Gastroesophageal sphincter (tissue), 3 donors: ENCODE results near the gene NRP1.

ENCODE experiments used
- EP300 ChIP-seq: sonication (generic); formaldehyde crosslinking; IDR thresholded peaks from one replicate; pipeline ENCODE4 v1.6.1; 2017; ENCODE audit warnings: antibody characterized with exemption, mild to moderate bottlenecking
- TF ChIP-seq, protein P1 (sequence below), 4 experiments: fragments of 200-600 bp in 2 of 4; fragments of 450-650 bp in 2 of 4; sonication (generic) in 1 of 4; IDR thresholded peaks; one replicate each; pipeline ENCODE4 v1.5.1; 2017 to 2019; ENCODE audit warnings: antibody characterized with exemption in 4 of 4, mild to moderate bottlenecking in 2 of 4, moderate library complexity in 2 of 4

DNA sequence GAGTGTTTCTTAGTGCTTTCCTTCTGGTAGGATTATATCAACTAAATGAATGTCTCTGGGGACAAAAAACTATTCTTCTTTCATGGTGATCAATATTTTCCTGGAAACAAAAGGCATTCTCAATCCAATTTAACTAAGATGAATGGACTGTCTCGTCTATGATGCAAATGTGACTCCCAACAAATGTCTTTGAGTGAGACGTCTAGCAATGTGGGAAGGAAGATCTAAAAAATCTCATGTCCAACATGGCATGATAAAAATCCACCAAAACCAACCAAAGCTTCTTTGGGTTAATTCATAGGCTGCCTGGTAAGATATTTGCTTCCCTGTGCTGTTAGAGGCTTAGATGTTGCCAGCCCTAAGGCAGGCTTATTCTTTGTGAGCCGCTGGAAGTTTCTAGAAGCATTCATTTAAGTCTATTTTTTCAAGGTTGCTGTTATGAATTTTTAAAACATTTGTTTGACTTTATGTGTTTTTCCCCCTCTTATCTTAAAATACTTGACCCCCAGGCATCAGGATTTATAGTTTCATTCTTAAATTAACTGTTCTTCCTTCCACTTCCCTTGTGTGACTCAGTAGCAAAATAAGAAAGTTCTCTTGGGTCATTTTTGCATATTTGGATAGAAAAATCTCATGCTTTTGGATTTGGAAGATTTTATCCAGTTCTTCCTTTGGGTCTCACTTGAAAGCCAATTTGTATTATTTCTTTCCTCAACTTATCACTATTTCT is 156.3 kb downstream of the NRP1 start:
- TF ChIP-seq, protein P1, sequence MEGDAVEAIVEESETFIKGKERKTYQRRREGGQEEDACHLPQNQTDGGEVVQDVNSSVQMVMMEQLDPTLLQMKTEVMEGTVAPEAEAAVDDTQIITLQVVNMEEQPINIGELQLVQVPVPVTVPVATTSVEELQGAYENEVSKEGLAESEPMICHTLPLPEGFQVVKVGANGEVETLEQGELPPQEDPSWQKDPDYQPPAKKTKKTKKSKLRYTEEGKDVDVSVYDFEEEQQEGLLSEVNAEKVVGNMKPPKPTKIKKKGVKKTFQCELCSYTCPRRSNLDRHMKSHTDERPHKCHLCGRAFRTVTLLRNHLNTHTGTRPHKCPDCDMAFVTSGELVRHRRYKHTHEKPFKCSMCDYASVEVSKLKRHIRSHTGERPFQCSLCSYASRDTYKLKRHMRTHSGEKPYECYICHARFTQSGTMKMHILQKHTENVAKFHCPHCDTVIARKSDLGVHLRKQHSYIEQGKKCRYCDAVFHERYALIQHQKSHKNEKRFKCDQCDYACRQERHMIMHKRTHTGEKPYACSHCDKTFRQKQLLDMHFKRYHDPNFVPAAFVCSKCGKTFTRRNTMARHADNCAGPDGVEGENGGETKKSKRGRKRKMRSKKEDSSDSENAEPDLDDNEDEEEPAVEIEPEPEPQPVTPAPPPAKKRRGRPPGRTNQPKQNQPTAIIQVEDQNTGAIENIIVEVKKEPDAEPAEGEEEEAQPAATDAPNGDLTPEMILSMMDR (IDR thresholded peaks at IDR 0.05): no peak
- no peak for TF ChIP-seq EP300
